Tibial nerve (tissue), 4 donors: ENCODE results near the gene GZMB. TPM values are rescaled to one million over a fixed set of nuclear protein-coding genes. Genes with fewer than 3 reads are reported as not detected.
"Not testable (repeated sequence)": the region's sequence is repeated elsewhere in the genome, so short reads cannot be mapped to it uniquely, and the experiment has no call there.

Source experiments
- DNase-seq, 2 donors: peaks; one replicate each; pipeline ENCODE4 v3.0.0-alpha.2; 2019; ENCODE audit warnings: low spot score in 2 of 2
- H3K27ac ChIP-seq, 4 donors: fragments of 200-600 bp; sonication (generic) in 3 of 4; one replicate each; pipeline ENCODE4 v1.5.1; 2017 to 2019; ENCODE audit warnings: mild to moderate bottlenecking in 1 of 4
- H3K27me3 ChIP-seq, 2 donors: fragments of 200-600 bp; sonication (generic) in 1 of 2; one replicate each; pipeline versions ENCODE4 v1.5.1 to v1.6.0; 2017 to 2019
- H3K36me3 ChIP-seq, 3 donors: fragments of 200-600 bp; sonication (generic); one replicate each; pipeline ENCODE4 v1.5.1; 2018 to 2019
- H3K4me1 ChIP-seq, 4 donors: fragments of 200-600 bp; sonication (generic) in 3 of 4; one replicate each; pipeline ENCODE4 v1.5.1; 2017 to 2019
- H3K4me3 ChIP-seq, 4 donors: fragments of 200-600 bp; sonication (generic) in 3 of 4; one replicate each; pipeline ENCODE4 v1.5.1; 2017 to 2019; ENCODE audit warnings: mild to moderate bottlenecking in 1 of 4, moderate library complexity in 1 of 4
- H3K9me3 ChIP-seq, 4 donors: fragments of 200-600 bp; sonication (generic) in 3 of 4; one replicate each; pipeline ENCODE4 v1.5.1; 2017 to 2019
- CTCF ChIP-seq, 5 experiments: fragments of 200-600 bp in 3 of 5; fragments of 450-650 bp in 2 of 5; sonication (generic) in 3 of 5; IDR thresholded peaks; one replicate each; pipeline ENCODE4 v1.5.1; 2016 to 2019; ENCODE audit warnings: antibody characterized with exemption in 5 of 5, mild to moderate bottlenecking in 3 of 5, moderate library complexity in 2 of 5
- EP300 ChIP-seq, 2 donors: sonication (generic); formaldehyde crosslinking; IDR thresholded peaks; one replicate each; pipeline ENCODE4 v1.6.1; 2017; ENCODE audit warnings: antibody characterized with exemption in 2 of 2, mild to moderate bottlenecking in 1 of 2
- POLR2A ChIP-seq, 2 donors: fragments of 450-650 bp; IDR thresholded peaks; one replicate each; pipeline ENCODE4 v1.6.1; 2017; ENCODE audit warnings: antibody characterized with exemption in 2 of 2, mild to moderate bottlenecking in 2 of 2, moderate library complexity in 2 of 2
- WGBS, 2 donors: methylation state at CpG; one replicate each; pipeline ENCODE4 v1.1.5; 2018; 5-methylcytosine and 5-hydroxymethylcytosine counted together
- total RNA-seq, 4 donors: library from RNA; depleted of rRNA; stranded (reverse); fragments of >200 nt; gene quantifications; one replicate each; pipeline ENCODE4 v1.1.0, GENCODE V29; 2016

The GZMB gene
- total RNA-seq, 4 donors from 2014 or later: 4.8 TPM; not detected in 3

- Histone ChIP-seq H3K9me3 (no peaks in the 10 kb centered on the region), H3K4me3 (no peak overlapping the region), H3K27me3 (no peaks in the 10 kb centered on the region), H3K4me1 (peaks cover 0 to 7% (median 3%) of the 10 kb centered on the region in 4 donors), H3K27ac (no peak overlapping the region), H3K36me3 (no peaks in the 10 kb centered on the region)
- TF ChIP-seq CTCF (IDR thresholded peaks at IDR 0.05) (no peak), POLR2A (IDR thresholded peaks at IDR 0.05) (no peak), EP300 (IDR thresholded peaks at IDR 0.05) (no peak)
- no peak for DNase-seq
- 56 to 61% methylated on average over 1 of the region's 1 CpG for WGBS, 2 donors
Measured at GRCh38 chr14:24669651-24670050, 35.7 kb upstream of the GZMB start.

- DNase-seq: no peak
- H3K27ac ChIP-seq: no peak overlapping the region
- H3K9me3 ChIP-seq: no peaks in the 10 kb centered on the region
- no peak overlapping the region for H3K4me3 ChIP-seq
- 49 to 52% methylated on average over 4 of the region's 4 CpGs for WGBS, 2 donors
- no peaks in the 10 kb centered on the region for H3K4me1 ChIP-seq
- TF ChIP-seq EP300 (IDR thresholded peaks at IDR 0.05) (no peak), CTCF (IDR thresholded peaks at IDR 0.05) (no peak), POLR2A (IDR thresholded peaks at IDR 0.05) (no peak)
- H3K27me3 ChIP-seq: no peaks in the 10 kb centered on the region
- no peaks in the 10 kb centered on the region for H3K36me3 ChIP-seq
Measured at GRCh38 chr14:24665440-24665991, 31.5 kb upstream of the GZMB start.

GRCh38 chr14:24664366-24664765, 30.4 kb upstream of the GZMB start:
- Histone ChIP-seq H3K27ac (no peak overlapping the region), H3K36me3 (no peaks in the 10 kb centered on the region), H3K9me3 (no peaks in the 10 kb centered on the region), H3K27me3 (no peaks in the 10 kb centered on the region), H3K4me3 (no peak overlapping the region), H3K4me1 (no peaks in the 10 kb centered on the region)
- TF ChIP-seq CTCF (IDR thresholded peaks at IDR 0.05): no peak
- TF ChIP-seq EP300 (IDR thresholded peaks at IDR 0.05): no peak
- no peak for TF ChIP-seq POLR2A (IDR thresholded peaks at IDR 0.05)
- DNase-seq: no peak
- 79% methylated on average over 4 of the region's 4 CpGs for WGBS, 2 donors

GRCh38 chr14:24662753-24663152, 28.8 kb upstream of the GZMB start:
- H3K4me1 ChIP-seq: no peaks in the 10 kb centered on the region
- TF ChIP-seq EP300 (IDR thresholded peaks at IDR 0.05) (no peak), POLR2A (IDR thresholded peaks at IDR 0.05) (no peak), CTCF (IDR thresholded peaks at IDR 0.05) (no peak)
- no peak for DNase-seq
- H3K36me3 ChIP-seq: no peaks in the 10 kb centered on the region
- H3K27ac ChIP-seq: no peak overlapping the region
- 42 to 52% methylated on average over 5 of the region's 5 CpGs for WGBS, 2 donors
- H3K27me3 ChIP-seq: no peaks in the 10 kb centered on the region
- H3K4me3 ChIP-seq: no peak overlapping the region
- H3K9me3 ChIP-seq: no peaks in the 10 kb centered on the region

GRCh38 chr14:24659916-24660570, 26.1 kb upstream of the GZMB start:
- TF ChIP-seq POLR2A (IDR thresholded peaks at IDR 0.05) (no peak), EP300 (IDR thresholded peaks at IDR 0.05) (no peak), CTCF (IDR thresholded peaks at IDR 0.05) (no peak)
- no peaks in the 10 kb centered on the region for H3K9me3 ChIP-seq
- H3K4me1 ChIP-seq: no peaks in the 10 kb centered on the region
- DNase-seq: no peak
- WGBS, 2 donors: 72 to 73% methylated on average over 9 of the region's 9 CpGs
- no peaks in the 10 kb centered on the region for H3K27me3 ChIP-seq
- H3K27ac ChIP-seq: no peak overlapping the region
- no peaks in the 10 kb centered on the region for H3K36me3 ChIP-seq
- no peak overlapping the region for H3K4me3 ChIP-seq

GRCh38 chr14:24648361-24648760, 14.4 kb upstream of the GZMB start:
- peaks cover 0 to 19% (median 0%) of the 10 kb centered on the region in 4 donors for H3K9me3 ChIP-seq
- H3K4me1 ChIP-seq, H3K27me3 ChIP-seq, H3K27ac ChIP-seq, H3K36me3 ChIP-seq, DNase-seq, H3K4me3 ChIP-seq: not testable (repeated sequence)
- WGBS, 2 donors: 60 to 65% methylated on average over 1 of the region's 1 CpG
